ENCODE measurements around the gene CRAMP1. TPM values are rescaled to one million over a fixed set of nuclear protein-coding genes. Genes with fewer than 3 reads are reported as not detected.

Gene CRAMP1, protein sequence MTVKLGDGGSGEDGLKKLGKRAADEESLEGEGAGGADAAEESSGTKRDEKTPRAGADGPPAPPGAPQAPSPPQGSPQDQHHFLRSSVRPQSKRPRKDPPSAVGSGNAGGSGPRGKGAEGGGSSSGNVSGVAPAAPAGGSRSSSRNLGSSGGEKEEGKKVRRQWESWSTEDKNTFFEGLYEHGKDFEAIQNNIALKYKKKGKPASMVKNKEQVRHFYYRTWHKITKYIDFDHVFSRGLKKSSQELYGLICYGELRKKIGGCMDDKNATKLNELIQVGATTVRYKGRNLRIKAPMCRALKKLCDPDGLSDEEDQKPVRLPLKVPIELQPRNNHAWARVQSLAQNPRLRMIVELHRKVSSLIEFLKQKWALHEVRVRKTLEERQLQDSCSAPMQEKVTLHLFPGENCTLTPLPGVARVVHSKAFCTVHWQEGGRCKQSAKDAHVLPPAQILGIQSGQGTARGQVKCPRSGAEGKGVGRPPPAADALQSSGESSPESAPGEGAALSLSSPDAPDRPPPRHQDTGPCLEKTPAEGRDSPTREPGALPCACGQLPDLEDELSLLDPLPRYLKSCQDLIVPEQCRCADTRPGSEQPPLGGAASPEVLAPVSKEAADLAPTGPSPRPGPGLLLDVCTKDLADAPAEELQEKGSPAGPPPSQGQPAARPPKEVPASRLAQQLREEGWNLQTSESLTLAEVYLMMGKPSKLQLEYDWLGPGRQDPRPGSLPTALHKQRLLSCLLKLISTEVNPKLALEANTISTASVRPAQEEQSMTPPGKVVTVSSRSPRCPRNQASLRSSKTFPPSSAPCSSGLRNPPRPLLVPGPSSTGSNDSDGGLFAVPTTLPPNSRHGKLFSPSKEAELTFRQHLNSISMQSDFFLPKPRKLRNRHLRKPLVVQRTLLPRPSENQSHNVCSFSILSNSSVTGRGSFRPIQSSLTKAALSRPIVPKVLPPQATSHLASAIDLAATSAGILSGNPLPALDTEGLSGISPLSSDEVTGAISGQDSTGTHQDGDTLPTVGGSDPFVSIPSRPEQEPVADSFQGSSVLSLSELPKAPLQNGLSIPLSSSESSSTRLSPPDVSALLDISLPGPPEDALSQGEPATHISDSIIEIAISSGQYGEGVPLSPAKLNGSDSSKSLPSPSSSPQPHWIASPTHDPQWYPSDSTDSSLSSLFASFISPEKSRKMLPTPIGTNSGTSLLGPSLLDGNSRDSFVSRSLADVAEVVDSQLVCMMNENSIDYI (N-terminal part only)
- 7.0 and 7.2 TPM in 2 replicates for total RNA-seq

DNA sequence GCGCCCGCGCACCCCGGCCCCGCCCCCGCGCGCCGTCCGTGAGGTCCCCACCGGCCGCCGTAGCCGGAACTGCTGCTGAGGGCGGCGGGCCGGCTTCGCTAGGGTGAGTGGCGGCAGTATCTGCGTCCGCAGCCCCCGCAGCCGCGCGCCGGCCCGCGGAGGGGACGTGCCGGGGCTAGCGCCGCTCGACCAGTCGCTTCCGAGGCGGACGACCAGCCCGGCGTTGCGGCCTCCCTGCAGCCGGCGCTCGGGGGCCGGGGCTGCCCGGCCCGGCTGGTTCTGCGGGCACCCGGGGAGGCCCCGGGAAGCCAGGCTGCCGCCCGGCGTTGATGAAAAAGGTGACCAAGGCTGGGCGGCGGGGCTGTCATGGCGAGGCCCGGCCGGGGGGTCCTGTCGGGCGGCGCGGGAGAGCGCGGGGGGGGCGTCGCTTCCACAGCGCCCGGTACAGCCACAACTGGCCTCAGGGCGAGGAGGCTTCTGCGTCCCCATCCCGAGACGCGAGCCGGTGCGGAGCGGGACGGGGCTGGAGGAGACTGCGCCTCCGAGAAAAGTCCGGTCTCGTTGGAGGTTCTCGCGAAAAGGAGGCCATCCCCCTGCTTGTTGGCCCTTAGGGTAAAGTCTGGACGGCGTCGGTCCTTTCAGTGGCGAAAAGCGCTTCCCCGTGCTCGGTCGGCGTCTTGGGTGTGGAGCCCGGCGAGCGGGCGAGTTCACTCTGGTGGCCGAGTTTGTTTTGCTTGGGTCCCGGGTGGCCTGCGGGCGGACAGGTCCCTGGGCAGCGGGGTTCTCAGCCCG lies at the start of gene CRAMP1:
Gene CRAMP1, plus strand, starts transcription at position 41 of the 792 bp plus-strand sequence. CDS start 2,280 bp downstream, outside the sequence.

GRCh38 chr16:1677942-1678499 lies 65.9 kb downstream of the CRAMP1 start, which contains the start of gene JPT2:
Gene JPT2, plus strand, starts transcription at chr16:1678279. Its CDS starts 34 bp downstream, at chr16:1678313.

GRCh38 chr16:1705688-1706385 lies 93.7 kb downstream of the CRAMP1 start, which contains the start of gene MAPK8IP3:
Gene MAPK8IP3, plus strand, starts transcription at chr16:1706195. Its CDS starts 145 bp downstream, at chr16:1706340.

Other genes starting within 250 kb of the CRAMP1 start
- 8.8 and 14.0 TPM in 2 replicates for gene UNKL, start 197.7 kb upstream of the CRAMP1 start, total RNA-seq
- gene UQCC4, start 191.6 kb upstream of the CRAMP1 start, total RNA-seq = 12.9 and 22.3 TPM in 2 replicates
- gene PERCC1, start 181.3 kb upstream of the CRAMP1 start, total RNA-seq = not detected in 2 replicates
- 0.26 and 0.58 TPM in 2 replicates for gene CCDC154, start 167.8 kb upstream of the CRAMP1 start, total RNA-seq
- 64.2 and 80.8 TPM in 2 replicates for gene CLCN7, start 137.3 kb upstream of the CRAMP1 start, total RNA-seq
- gene PTX4, start 123.4 kb upstream of the CRAMP1 start, total RNA-seq = 1.9 TPM in 1 of 2 replicates, not detected in the other
- 14.7 and 19.1 TPM in 2 replicates for gene TELO2, start 119.0 kb upstream of the CRAMP1 start, total RNA-seq
- 18.1 and 32.6 TPM in 2 replicates for gene TMEM204, start 78.7 kb upstream of the CRAMP1 start, total RNA-seq
- gene IFT140, start 288 bp upstream of the CRAMP1 start, total RNA-seq = 14.0 and 18.4 TPM in 2 replicates
- 34.8 and 38.2 TPM in 2 replicates for gene JPT2, start 65.9 kb downstream of the CRAMP1 start, total RNA-seq
- 21.0 and 35.7 TPM in 2 replicates for gene MAPK8IP3, start 93.8 kb downstream of the CRAMP1 start, total RNA-seq
- 89.0 and 91.8 TPM in 2 replicates for gene NME3, start 159.2 kb downstream of the CRAMP1 start, total RNA-seq
- gene EME2, start 160.4 kb downstream of the CRAMP1 start, total RNA-seq = 3.9 and 11.9 TPM in 2 replicates
- 85.5 and 88.4 TPM in 2 replicates for gene MRPS34, start 160.8 kb downstream of the CRAMP1 start, total RNA-seq
- 35.9 and 42.5 TPM in 2 replicates for gene SPSB3, start 170.2 kb downstream of the CRAMP1 start, total RNA-seq
- gene NUBP2, start 170.6 kb downstream of the CRAMP1 start, total RNA-seq = 87.6 and 105 TPM in 2 replicates
- not detected in 2 replicates for gene IGFALS, start 181.3 kb downstream of the CRAMP1 start, total RNA-seq
- 16.1 and 36.5 TPM in 2 replicates for gene HAGH, start 214.5 kb downstream of the CRAMP1 start, total RNA-seq
- 32.1 and 32.4 TPM in 2 replicates for gene FAHD1, start 214.8 kb downstream of the CRAMP1 start, total RNA-seq

Data from pericardium fibroblast (primary cell).